ENCODE data around the gene FAXDC2.
A peak's percentile ranks its signal among the peaks of the same experiment; 100 is the strongest.
"Not testable (repeated sequence)": the region's sequence is repeated elsewhere in the genome, so short reads cannot be mapped to it uniquely, and the experiment has no call there.

Gene FAXDC2

DNA sequence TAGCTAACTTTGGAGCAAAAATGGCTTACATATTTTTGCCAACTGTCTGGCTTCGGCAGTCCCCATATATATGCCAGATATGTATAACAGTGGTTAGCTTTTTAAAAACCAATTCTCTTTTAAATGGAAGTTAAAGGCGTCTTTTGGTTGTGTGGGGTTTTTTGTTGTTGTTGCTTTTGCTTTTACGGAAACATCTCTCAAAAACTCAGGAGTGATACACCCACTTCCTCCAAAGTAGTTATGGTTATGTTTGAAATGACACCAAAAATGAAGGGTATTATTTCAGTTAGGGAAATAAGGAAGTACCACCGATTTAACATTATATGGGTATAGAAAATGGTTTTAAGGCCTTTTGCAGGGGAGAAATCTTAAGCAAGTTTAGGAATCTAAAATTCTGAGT, 10.4 kb upstream of the FAXDC2 start:
- DNase-seq = no peak

GRCh38 chr5:154860123-154860522, 9.7 kb upstream of the FAXDC2 start:
- no peak for DNase-seq

GRCh38 chr5:154858972-154859871, 8.8 kb upstream of the FAXDC2 start:
- no peak for DNase-seq

DNA sequence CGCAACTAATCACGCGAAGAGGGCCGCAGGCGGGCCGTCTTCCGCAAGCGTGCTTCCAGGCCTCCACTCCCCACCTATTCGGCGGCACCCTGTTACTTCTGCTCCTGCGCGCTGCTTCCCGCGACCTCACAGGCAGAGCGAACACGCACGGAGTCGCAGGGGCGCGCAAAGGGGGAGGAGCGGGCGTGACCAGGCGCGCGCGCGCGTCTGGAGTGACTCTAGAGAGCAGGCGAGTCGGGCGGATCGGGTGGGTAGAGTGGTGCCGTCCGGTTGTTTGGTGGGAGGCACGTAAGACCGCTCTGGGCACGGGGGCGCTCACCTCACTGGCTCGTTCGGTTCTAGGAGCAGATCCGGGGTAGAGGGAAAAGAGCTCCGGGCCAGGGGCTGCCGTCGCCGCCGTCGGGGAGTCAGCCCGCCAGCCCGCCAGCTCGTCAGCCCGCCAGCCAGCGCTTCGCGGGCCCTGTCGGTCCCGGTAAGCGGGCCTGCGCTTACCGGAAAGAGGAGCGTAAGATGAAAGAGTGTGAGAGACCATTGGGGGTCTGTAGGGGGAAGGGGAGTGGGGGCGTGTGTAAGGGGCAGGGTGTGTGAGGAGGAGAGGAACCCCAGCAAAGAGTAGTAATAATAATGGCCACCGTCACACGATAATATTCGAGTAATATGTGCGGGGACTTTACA, 8.0 kb upstream of the FAXDC2 start, which contains the start of gene CNOT8:
Gene CNOT8, plus strand, starts transcription at position 331 of the 675 bp plus-strand sequence. CDS start 4,652 bp downstream, outside the sequence.
- DNase-seq = peak; percentile 91 to 96

DNA sequence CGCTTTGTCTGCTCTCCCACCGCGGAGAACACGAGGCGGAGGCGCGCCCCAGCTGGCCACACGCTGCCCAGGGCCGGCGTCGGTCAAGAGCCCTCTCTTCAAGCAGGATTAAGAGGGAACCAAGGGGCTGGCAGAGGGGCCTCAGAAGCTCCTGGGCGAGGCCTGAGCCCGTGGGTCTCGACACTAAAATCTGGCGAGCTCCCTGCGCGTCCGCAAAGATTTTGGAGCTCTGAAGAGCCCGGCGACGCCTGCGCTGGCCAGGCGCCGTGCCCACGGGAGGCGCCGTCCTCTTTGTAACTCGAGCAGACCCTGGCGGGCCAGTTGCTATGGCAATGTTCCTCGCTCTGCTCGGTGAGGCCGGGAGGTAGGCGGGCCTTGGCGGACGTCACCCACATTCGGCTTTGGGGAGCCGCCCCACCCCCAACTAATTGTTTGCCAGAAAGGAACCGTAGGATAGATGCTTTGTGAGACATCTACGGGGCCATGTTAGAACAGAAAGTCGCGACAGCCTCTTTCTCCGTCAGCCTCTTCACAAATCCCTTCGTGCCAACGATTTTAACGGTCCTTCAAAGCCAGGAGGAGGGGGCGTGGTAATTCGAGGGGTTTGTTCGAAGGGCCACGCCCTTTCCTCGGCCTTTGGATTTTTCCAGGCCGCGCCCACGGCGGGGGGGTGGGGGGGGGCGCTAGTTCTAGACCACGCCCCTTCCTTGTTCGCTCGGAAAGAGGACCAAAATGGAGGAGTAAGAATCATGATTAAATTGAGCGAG, 7.3 kb upstream of the FAXDC2 start:
- DNase-seq = peak; percentile 95

DNA sequence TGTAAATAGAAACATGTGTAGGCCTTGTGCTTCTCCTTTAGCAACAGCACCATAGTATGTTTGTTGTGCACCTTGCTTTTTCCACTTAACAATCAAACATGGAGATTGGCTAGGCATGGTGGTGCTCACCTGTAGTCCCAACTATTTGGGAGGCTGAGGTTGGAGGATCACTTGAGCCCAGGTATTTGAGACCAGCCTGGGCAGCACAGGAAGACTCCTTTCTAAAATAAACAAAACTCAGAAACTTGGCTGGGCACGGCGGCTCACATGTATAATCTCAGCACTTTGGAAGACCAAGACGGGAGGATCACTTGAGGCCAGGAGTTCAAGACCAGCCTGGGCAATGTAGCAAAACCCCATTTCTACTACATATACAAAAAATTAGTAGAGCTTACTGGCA, 948 bp upstream of the FAXDC2 start:
- no peak for DNase-seq

- no peak for DNase-seq
Observed at GRCh38 chr5:154849791-154850201, 607 bp downstream of the FAXDC2 start.

- DNase-seq = no peak
Observed at GRCh38 chr5:154849264-154849785, 1.1 kb downstream of the FAXDC2 start.

GRCh38 chr5:154844809-154845208, 5.6 kb downstream of the FAXDC2 start:
- DNase-seq = no peak

GRCh38 chr5:154842689-154843530, 7.5 kb downstream of the FAXDC2 start:
- DNase-seq = no peak

DNA sequence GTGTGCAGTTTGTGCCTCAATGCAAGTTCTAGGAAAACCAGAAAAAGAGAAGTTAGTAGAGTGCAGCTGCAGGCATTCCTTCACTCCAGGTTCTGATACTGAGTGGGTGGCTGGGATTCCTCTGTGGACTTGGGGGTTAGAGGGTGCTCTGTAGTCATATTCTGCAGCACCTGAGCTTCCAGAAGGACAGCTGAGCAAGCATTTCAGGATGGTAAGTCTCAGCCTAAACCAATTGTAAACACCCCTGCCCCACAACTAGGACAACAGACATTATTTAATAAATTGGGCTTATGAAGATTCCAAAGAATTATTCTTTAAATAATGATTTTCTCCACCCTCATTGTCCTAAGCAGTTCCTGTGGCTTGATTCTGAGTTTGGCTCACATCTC, 9.1 kb downstream of the FAXDC2 start:
- no peak for DNase-seq

GRCh38 chr5:154840435-154841272, 9.7 kb downstream of the FAXDC2 start:
- no peak for DNase-seq

DNA sequence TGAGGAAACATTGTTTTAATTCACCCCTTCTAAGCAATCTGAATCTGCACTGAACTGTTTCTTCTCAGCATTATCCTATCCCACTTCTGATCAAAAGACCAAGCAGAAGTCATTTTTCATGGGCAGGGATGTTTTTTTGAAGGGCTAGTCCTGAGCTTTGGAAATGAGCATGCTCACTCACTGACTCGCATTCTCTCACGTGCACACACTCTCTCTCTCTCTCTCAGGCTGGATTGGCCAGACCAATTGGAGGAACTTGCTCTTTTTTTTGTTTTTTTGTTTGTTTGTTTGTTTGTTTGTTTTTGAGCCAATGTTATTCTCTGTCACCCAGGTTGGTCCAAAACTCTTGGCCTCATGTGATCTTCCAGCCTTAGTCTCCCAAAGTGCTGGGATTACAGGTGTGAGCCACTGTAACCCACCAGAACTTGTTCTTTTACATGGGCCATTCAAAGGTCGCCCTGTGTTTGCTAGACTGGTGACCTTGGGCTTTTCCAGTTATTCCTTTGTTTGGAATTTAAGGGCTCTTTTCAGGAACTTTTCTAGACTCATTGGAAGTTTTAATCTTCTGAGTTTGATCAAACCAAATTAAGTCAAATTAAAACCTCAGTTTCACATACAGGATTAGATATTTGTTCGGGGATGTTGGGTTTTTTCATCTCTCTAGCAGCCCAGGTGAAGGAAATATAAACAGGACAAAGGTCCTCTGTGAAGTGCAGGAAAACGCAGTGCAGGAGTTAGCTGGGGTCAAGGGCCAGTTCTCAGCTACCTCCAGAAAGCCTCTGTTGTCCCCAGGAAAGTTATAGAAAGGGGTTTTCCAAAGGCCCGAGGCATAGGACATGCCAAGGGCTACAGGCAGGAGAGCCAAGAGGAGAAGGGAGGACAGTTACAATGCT, 13.1 kb downstream of the FAXDC2 start:
- DNase-seq = no peak

DNA sequence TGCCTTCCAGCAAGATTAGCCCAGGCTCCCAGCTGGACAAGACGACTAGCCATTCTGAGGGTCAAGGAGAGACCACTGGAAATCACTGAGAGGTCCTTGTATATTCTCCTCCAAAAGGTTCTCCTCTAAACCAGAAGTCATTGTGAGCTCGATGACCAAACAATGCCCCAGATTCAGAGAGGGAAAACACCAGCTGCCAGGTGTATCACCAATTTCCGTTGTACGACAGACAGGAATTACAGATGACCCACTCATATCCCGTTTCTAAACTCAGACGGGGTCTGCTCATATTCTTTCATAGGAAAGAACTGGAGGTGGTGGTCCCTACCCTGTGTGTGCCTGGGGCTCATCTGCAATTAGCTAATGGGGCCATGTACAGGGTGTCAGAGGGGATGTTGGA, 14.2 kb downstream of the FAXDC2 start:
- DNase-seq = peak; percentile 19 to 24

DNA sequence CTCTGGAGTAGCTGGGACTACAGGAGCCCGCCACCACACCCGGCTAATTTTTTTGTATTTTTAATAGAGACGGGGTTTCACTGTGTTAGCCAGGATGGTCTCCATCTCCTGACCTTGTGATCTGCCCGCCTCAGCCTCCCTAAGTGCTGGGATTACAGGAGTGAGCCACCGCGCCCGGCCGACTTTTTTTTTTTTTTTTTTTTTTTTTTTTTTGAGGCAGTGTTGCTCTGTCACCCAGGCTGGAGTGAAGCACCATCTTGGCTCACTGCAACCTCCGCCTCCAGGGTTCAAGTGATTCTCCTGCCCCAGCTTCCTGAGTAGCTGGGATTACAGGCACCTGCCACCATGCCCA, 14.7 kb downstream of the FAXDC2 start:
- DNase-seq = not testable (repeated sequence)

GRCh38 chr5:154834053-154834452, 16.4 kb downstream of the FAXDC2 start:
- no peak for DNase-seq

DNA sequence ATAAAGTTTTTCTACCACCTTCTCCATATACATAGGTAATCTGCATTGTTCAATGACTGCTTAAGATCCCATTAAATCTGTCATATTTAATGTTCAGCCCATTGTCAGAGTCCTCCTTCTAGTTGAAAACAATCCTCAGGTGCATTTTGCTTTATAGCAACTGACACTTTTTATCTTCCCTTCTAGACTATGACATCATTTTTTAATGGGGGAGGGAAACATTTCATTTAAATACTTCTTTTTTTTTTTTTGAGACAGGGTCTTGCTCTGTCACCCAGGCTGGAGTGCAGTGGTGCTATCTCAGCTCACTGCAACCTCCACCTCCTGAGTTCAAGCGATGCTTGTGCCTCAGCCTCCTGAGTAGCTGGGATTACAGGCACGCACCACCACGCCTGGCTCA, 17.6 kb downstream of the FAXDC2 start:
- not testable (repeated sequence) for DNase-seq

- no peak for DNase-seq
Observed at GRCh38 chr5:154831451-154831850, 19.0 kb downstream of the FAXDC2 start.

- no peak for DNase-seq
Observed at GRCh38 chr5:154830596-154830995, 19.8 kb downstream of the FAXDC2 start.

DNA sequence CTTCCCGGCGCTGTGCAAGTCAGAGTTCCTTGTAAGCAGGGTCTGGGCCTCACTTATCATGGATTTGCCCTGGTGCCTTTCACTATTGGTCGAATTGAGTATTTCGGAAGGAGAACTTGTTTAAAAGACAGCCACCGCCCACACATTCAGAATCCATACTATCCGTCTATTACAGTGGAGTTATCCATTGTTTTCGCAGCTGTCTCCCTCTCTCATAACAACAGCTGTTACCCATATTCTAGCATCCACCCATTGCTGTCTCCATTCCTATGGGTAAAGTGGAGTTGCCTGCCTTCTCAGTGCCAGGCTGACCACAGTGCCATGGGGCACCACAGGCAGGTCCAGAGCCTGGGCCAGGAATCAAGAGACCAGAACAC, 20.2 kb downstream of the FAXDC2 start:
- peak; percentile 56 to 67 for DNase-seq

Measured in SHP77 (cell line).